SKM-1 treated with dmso at 0.1 percent for 144 hours (cell line): Measurements from ENCODE around the gene LRRC49.
"Not testable (repeated sequence)": the region's sequence is repeated elsewhere in the genome, so short reads cannot be mapped to it uniquely, and the experiment has no call there.

Experiments
- DNase-seq: peaks from one replicate; lab custom pipeline; 2025; ENCODE audit not compliant: unreplicated experiment; lab: John Stamatoyannopoulos, UW

LRRC49 gene

GRCh38 chr15:70867911-70868467 lies 24.6 kb upstream of the LRRC49 start:
- DNase-seq = no peak

GRCh38 chr15:70869346-70869745 lies 23.3 kb upstream of the LRRC49 start:
- no peak for DNase-seq

- no peak for DNase-seq
Measured at GRCh38 chr15:70870051-70870450, 22.6 kb upstream of the LRRC49 start.

- not testable (repeated sequence) for DNase-seq
Measured at GRCh38 chr15:70871490-70871889, 21.1 kb upstream of the LRRC49 start.

- DNase-seq = no peak
Measured at GRCh38 chr15:70873232-70874054, 19.2 kb upstream of the LRRC49 start.

- no peak for DNase-seq
Measured at GRCh38 chr15:70875001-70875782, 17.4 kb upstream of the LRRC49 start.

- no peak for DNase-seq
Measured at GRCh38 chr15:70876011-70876410, 16.6 kb upstream of the LRRC49 start.

GRCh38 chr15:70876683-70877082 lies 15.9 kb upstream of the LRRC49 start:
- DNase-seq = no peak

- DNase-seq = no peak
Measured at GRCh38 chr15:70879401-70879800, 13.2 kb upstream of the LRRC49 start.

- DNase-seq = no peak
Measured at GRCh38 chr15:70880781-70881180, 11.8 kb upstream of the LRRC49 start.

- DNase-seq = no peak
Measured at GRCh38 chr15:70882361-70882760, 10.3 kb upstream of the LRRC49 start.

- DNase-seq = peak; percentile 35
Measured at GRCh38 chr15:70892912-70893560, 410 bp downstream of the LRRC49 start.

- DNase-seq = no peak
Measured at GRCh38 chr15:70902107-70902506, 9.5 kb downstream of the LRRC49 start.

- no peak for DNase-seq
Measured at GRCh38 chr15:70906842-70907241, 14.2 kb downstream of the LRRC49 start.

GRCh38 chr15:70907784-70908471 lies 15.3 kb downstream of the LRRC49 start:
- DNase-seq = no peak

GRCh38 chr15:70910958-70911357 lies 18.3 kb downstream of the LRRC49 start:
- no peak for DNase-seq

GRCh38 chr15:70912187-70912586 lies 19.6 kb downstream of the LRRC49 start:
- DNase-seq = no peak

GRCh38 chr15:70916531-70916930 lies 23.9 kb downstream of the LRRC49 start:
- no peak for DNase-seq

- DNase-seq = no peak
Measured at GRCh38 chr15:70917955-70918354, 25.3 kb downstream of the LRRC49 start.

- no peak for DNase-seq
Measured at GRCh38 chr15:70920981-70921696, 28.5 kb downstream of the LRRC49 start.
